ENCODE measurements around the gene SLC25A23. TPM values are rescaled to one million over a fixed set of nuclear protein-coding genes. Genes with fewer than 3 reads are reported as not detected.
A peak's percentile ranks its signal among the peaks of the same experiment; 100 is the strongest.

Gene SLC25A23
- total and polyA plus RNA-seq, 2 experiments from 2014 or later, result 56.6 to 59.0 TPM

DNA sequence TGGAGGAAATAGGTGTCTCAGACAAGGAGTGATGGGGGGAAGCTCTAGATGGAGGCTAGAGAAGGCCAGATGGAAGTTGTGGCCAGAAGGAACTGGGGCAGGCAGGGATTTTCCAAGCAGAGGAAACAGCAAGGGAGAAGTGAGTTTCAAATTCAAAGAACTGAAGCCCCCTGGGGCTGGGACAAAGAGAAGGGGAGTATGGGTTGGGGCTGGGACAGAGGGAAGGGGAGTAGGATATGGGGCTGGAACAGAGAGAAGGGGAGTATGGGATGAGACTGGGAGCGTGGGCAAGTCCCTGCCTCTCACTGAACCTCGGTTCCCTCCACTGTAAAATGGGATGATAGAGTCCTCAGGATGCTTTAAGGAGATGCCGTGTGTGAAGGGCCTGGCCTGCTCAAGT, 64.8 kb downstream of the SLC25A23 start:
- no peaks in the 10 kb centered on the region for H3K9me2 ChIP-seq (replicated peaks; ENCODE audit: insufficient read depth)
- no peak overlapping the region for H3K27ac ChIP-seq
- H3K36me3 ChIP-seq (replicated peaks; ENCODE audit: insufficient read depth, low read depth), result no peaks in the 10 kb centered on the region
- 91% methylated on average over 3 of the region's 3 CpGs for WGBS (ENCODE audit: low lambda C conversion rate, missing lambda C conversion rate)
- H3K27me3 ChIP-seq, result no peaks in the 10 kb centered on the region
- no peaks in the 10 kb centered on the region for H3K9me3 ChIP-seq (ENCODE audit: low read depth)
- H3K4me2 ChIP-seq, result no peak overlapping the region
- no peak overlapping the region for H3K4me3 ChIP-seq
- DNase-seq (ENCODE audit: low spot score), result no peak
- H2AFZ ChIP-seq, result no peak overlapping the region
- TF ChIP-seq CTCF (IDR thresholded peaks at IDR 0.05; ENCODE audit: poor library complexity) (no peak), EZH2phosphoT487 (IDR thresholded peaks at IDR 0.05; ENCODE audit: low read depth, severe bottlenecking, unreplicated experiment) (no peak), EZH2 (IDR thresholded peaks at IDR 0.05; ENCODE audit: borderline replicate concordance) (no peak)
- peaks cover 21% of the 10 kb centered on the region for H3K79me2 ChIP-seq
- H3K4me1 ChIP-seq (ENCODE audit: insufficient read depth), result peaks cover 8% of the 10 kb centered on the region
- H4K20me1 ChIP-seq (ENCODE audit: insufficient read depth, poor library complexity, severe bottlenecking), result no peaks in the 10 kb centered on the region

DNA sequence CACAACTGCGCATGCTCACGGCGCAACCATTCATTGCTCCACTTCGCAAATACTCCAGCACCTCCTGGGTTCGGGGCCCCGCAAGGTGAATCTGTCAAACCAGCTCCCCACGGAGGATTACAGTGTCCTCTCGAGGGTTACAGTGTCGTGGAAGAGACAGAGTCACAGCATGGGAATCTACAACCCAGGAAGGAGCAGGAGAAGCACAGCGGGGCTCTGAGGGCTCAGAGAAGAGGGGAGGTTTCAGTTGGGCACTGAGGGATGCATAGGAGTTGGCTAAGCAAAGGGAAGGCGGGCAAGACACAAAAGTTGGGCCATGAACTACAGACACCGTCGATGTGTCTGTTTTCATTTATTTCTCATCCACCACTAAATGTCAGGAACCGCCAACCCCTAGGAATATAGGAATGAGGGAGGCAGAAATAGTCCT, 65.6 kb downstream of the SLC25A23 start:
- peak overlapping the region; percentile 98 for H3K27ac ChIP-seq
- TF ChIP-seq CTCF (IDR thresholded peaks at IDR 0.05; ENCODE audit: poor library complexity) (no peak), EZH2phosphoT487 (IDR thresholded peaks at IDR 0.05; ENCODE audit: low read depth, severe bottlenecking, unreplicated experiment) (no peak), EZH2 (IDR thresholded peaks at IDR 0.05; ENCODE audit: borderline replicate concordance) (no peak)
- H3K4me3 ChIP-seq, result peak overlapping the region; percentile 32
- peak overlapping the region; percentile 82 for H3K4me2 ChIP-seq
- H3K4me1 ChIP-seq (ENCODE audit: insufficient read depth), result peaks cover 8% of the 10 kb centered on the region
- no peak for DNase-seq (ENCODE audit: low spot score)
- H4K20me1 ChIP-seq (ENCODE audit: insufficient read depth, poor library complexity, severe bottlenecking), result no peaks in the 10 kb centered on the region
- H3K36me3 ChIP-seq (replicated peaks; ENCODE audit: insufficient read depth, low read depth), result no peaks in the 10 kb centered on the region
- peaks cover 30% of the 10 kb centered on the region for H3K79me2 ChIP-seq
- H3K9me2 ChIP-seq (replicated peaks; ENCODE audit: insufficient read depth), result no peaks in the 10 kb centered on the region
- WGBS (ENCODE audit: low lambda C conversion rate, missing lambda C conversion rate), result 20% methylated on average over 14 of the region's 14 CpGs
- peak overlapping the region; percentile 68 for H2AFZ ChIP-seq
- H3K9me3 ChIP-seq (ENCODE audit: low read depth), result no peaks in the 10 kb centered on the region
- no peaks in the 10 kb centered on the region for H3K27me3 ChIP-seq

GRCh38 chr19:6393074-6393982, 66.3 kb downstream of the SLC25A23 start, which contains the start of gene GTF2F1:
GTF2F1 (minus strand) TSS chr19:6393164; CDS start chr19:6392995, 169 bp downstream.
- WGBS (ENCODE audit: low lambda C conversion rate, missing lambda C conversion rate), result 1% methylated on average over 52 of the region's 69 CpGs
- no peak for TF ChIP-seq EZH2 (IDR thresholded peaks at IDR 0.05; ENCODE audit: borderline replicate concordance)
- TF ChIP-seq CTCF (IDR thresholded peaks at IDR 0.05; ENCODE audit: poor library complexity), result peak; percentile 11
- no peaks in the 10 kb centered on the region for H3K27me3 ChIP-seq
- peak within 1 kb of the TSS; percentile 68 for H2AFZ ChIP-seq
- H3K4me2 ChIP-seq, result peak within 1 kb of the TSS; percentile 82
- H3K9me2 ChIP-seq (replicated peaks; ENCODE audit: insufficient read depth), result no peaks in the 10 kb centered on the region
- no peaks in the 10 kb centered on the region for H3K36me3 ChIP-seq (replicated peaks; ENCODE audit: insufficient read depth, low read depth)
- DNase-seq (ENCODE audit: low spot score), result peak; percentile 99
- no peaks in the 10 kb centered on the region for H4K20me1 ChIP-seq (ENCODE audit: insufficient read depth, poor library complexity, severe bottlenecking)
- peak within 1 kb of the TSS; percentile 44 for H3K4me3 ChIP-seq
- H3K9me3 ChIP-seq (ENCODE audit: low read depth), result no peaks in the 10 kb centered on the region
- H3K79me2 ChIP-seq, result peaks cover 30% of the 10 kb centered on the region
- H3K27ac ChIP-seq, result peak within 1 kb of the TSS; percentile 98
- H3K4me1 ChIP-seq (ENCODE audit: insufficient read depth), result peaks cover 8% of the 10 kb centered on the region
